GM21381 (cell line): Measurements from ENCODE around the gene SLIT3.
"Not testable (repeated sequence)": the region's sequence is repeated elsewhere in the genome, so short reads cannot be mapped to it uniquely, and the experiment has no call there.

ENCODE experiments used
- ATAC-seq: cut with Tn5 transposase; IDR thresholded peaks from one replicate; pipeline ENCODE4 v1.9.1; 2021; ENCODE audit warnings: mild to moderate bottlenecking, moderate library complexity; ENCODE audit not compliant: unreplicated experiment

The SLIT3 gene

GRCh38 chr5:169222934-169223594, 77.9 kb downstream of the SLIT3 start:
- no peak for ATAC-seq

GRCh38 chr5:169221519-169221918, 79.4 kb downstream of the SLIT3 start:
- ATAC-seq = no peak

GRCh38 chr5:169219961-169220360, 81.0 kb downstream of the SLIT3 start:
- ATAC-seq = no peak

GRCh38 chr5:169219351-169219750, 81.6 kb downstream of the SLIT3 start:
- no peak for ATAC-seq

GRCh38 chr5:169218861-169219260, 82.1 kb downstream of the SLIT3 start:
- no peak for ATAC-seq

GRCh38 chr5:169218176-169218575, 82.8 kb downstream of the SLIT3 start:
- no peak for ATAC-seq

- ATAC-seq = no peak
Observed at GRCh38 chr5:169216866-169217265, 84.1 kb downstream of the SLIT3 start.

GRCh38 chr5:169213479-169213878, 87.5 kb downstream of the SLIT3 start:
- ATAC-seq = no peak

- ATAC-seq = not testable (repeated sequence)
Observed at GRCh38 chr5:169211761-169212160, 89.2 kb downstream of the SLIT3 start.

- no peak for ATAC-seq
Observed at GRCh38 chr5:169204788-169205400, 96.0 kb downstream of the SLIT3 start.

GRCh38 chr5:169202969-169203368, 98.0 kb downstream of the SLIT3 start:
- ATAC-seq = no peak

GRCh38 chr5:169201597-169201996, 99.3 kb downstream of the SLIT3 start:
- no peak for ATAC-seq

GRCh38 chr5:169200125-169200778, 100.7 kb downstream of the SLIT3 start:
- no peak for ATAC-seq

GRCh38 chr5:169197343-169197742, 103.6 kb downstream of the SLIT3 start:
- no peak for ATAC-seq

GRCh38 chr5:169196059-169196458, 104.9 kb downstream of the SLIT3 start:
- no peak for ATAC-seq

GRCh38 chr5:169195601-169196000, 105.3 kb downstream of the SLIT3 start:
- no peak for ATAC-seq

GRCh38 chr5:169192536-169192935, 108.4 kb downstream of the SLIT3 start:
- no peak for ATAC-seq

GRCh38 chr5:169190849-169191248, 110.1 kb downstream of the SLIT3 start:
- ATAC-seq = no peak

- no peak for ATAC-seq
Observed at GRCh38 chr5:169185626-169186025, 115.3 kb downstream of the SLIT3 start.

GRCh38 chr5:169183576-169183975, 117.4 kb downstream of the SLIT3 start:
- ATAC-seq = no peak

- no peak for ATAC-seq
Observed at GRCh38 chr5:169182797-169183196, 118.1 kb downstream of the SLIT3 start.

- ATAC-seq = no peak
Observed at GRCh38 chr5:169181814-169182213, 119.1 kb downstream of the SLIT3 start.
